Myocyte (in vitro differentiated cells): Measurements from ENCODE around the gene USP28. TPM values are rescaled to one million over a fixed set of nuclear protein-coding genes. Genes with fewer than 3 reads are reported as not detected.
"Not testable (repeated sequence)": the region's sequence is repeated elsewhere in the genome, so short reads cannot be mapped to it uniquely, and the experiment has no call there.

Experiments
- DNase-seq: peaks from one replicate; pipeline ENCODE4 v3.0.0-alpha.2; 2012; ENCODE audit warnings: low read depth
- total RNA-seq: library from RNA; depleted of rRNA; stranded (reverse); fragments of >200 nt; gene quantifications from 2 replicates; pipeline ENCODE4 v1.2.3, GENCODE V29; 2014

Gene USP28
- total RNA-seq, 1 donor from 2014 or later, result 34.2 TPM

DNA sequence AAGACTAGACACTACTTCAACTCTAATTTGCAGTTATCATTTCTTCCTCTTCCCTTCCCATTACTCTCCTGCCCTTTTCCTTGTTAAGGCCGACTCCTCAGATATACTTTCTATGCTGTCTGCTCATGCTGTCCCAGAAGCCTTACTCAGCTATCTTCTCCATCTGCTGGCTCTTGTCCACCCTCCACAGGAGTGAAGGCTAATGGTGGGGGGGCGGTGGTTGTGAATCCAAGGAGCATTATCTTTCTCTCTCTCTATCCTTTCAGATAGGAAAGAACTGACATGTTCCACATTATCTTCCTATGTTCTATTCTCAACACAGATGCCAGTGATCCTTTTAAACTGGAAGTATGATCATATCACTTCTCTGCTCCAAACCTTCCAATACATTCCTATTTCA lies 37.4 kb downstream of the USP28 start:
- no peak for DNase-seq

DNA sequence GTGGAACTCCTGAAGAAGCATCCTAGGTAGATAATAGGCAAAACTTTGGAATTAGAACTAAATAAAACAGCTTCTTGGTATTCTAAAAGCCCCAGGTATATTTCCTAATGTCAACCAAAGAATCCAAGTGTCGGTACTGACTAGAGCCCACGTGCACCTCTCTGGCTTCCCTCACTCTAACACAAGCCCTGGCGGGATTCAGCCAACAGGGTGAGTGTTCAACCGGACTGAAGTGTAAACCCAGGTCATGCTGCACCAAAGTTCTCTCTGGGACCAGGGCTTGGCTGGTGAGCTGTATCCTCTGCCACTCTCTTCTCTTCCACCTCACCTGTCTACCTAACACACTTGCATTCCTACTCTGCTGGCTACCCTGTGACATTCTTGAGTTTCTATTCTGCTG lies 40.1 kb downstream of the USP28 start:
- no peak for DNase-seq

DNA sequence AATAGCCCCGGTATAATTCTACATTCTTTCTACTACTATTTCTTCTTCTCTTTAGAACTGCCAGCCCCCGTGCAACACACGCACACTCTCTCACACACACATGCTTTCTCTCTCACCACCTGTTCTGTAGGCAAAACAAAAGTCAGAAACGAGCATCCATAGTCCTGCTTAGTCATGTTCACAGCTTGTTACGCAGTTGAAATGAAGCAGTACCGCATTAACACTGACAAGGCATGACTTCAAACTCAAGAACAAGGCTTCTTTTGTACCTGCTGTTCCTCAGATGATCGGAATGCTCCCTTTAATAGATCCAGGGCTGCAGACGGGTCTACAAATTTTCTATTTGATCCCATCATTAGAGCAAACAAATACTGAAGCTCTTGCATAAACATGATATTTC lies 42.2 kb downstream of the USP28 start:
- no peak for DNase-seq

GRCh38 chr11:113831314-113831713 lies 44.1 kb downstream of the USP28 start:
- no peak for DNase-seq

DNA sequence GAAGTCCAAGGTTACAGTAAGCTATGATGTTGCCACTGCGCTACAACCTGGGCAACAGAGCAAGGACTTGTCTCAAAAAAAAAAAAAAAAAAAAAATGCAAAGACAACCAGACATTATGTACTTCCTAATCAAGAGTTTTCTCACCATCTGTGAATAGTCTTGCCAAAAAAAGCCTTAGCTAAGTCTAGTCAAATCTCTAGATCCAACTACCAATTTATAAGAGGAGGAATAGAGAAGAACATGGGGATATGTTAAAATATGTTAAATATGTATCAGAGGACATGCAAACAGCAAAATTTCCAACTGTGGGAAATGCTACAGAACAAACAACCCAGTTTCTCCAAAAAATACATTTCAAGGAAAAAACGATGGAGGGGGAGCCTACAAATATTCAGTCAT lies 45.6 kb downstream of the USP28 start:
- no peak for DNase-seq

GRCh38 chr11:113828191-113828590 lies 47.2 kb downstream of the USP28 start:
- no peak for DNase-seq

- DNase-seq, result no peak
Measured at GRCh38 chr11:113827477-113827876, 47.9 kb downstream of the USP28 start.

- no peak for DNase-seq
Measured at GRCh38 chr11:113818426-113818825, 56.9 kb downstream of the USP28 start.

DNA sequence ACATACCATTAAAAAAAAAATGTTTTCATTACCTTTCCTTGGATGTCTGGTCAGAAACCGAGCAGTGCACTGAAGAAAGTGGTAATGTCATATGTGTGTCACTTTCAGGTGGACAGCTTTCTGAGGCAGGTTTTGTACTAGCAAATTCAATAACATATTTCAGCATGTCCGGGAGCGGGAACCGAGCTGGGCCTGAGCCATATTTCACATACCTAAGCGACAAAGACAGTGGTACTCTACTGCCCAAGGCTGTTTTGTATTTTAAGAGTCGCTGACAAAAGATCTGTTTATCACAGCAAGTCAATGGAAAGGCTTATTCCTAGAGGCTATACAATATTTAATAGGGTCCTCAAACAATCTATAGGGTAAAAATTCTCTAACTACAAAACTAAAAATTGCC lies 57.7 kb downstream of the USP28 start:
- DNase-seq, result no peak

- DNase-seq, result peak; percentile 51
Measured at GRCh38 chr11:113817162-113817561, 58.2 kb downstream of the USP28 start.

DNA sequence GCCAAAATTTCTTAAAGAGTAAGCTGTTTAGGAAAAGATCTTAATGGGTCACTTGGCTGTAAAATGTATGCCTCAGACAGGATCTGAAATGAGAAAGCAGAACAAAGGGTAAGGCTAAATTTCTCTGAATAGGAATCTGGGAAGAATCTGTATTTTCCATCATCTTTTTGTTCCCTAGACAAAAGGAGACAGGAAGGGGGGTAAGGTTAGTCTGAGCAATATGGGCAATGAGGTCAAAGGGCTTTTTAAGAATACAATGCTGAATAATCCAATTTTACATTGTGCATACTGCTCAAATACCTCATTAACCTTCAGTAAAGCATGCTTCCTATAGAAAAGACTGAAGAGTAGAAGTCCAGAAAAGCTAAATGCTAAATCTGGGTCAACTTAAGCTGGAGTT lies 61.2 kb downstream of the USP28 start:
- DNase-seq, result no peak

DNA sequence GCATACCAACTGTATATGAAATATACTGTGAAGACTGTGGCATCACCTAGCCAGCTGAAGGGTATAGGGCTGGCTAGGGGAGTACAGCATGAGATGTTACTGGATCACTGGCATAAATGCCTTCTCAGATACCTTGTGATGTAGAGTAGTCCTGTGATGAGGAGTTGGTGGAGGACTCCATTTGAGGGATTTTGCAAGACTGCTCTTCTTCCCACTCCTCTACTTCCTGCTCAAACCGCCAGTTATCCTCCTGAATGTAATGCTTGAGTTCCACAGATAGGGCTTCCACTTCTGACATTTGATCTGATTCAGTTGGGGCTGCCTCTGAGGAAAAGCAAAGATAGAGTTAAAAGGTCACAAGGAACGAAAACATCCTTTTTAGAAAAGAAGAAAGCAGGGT lies 66.4 kb downstream of the USP28 start:
- no peak for DNase-seq

GRCh38 chr11:113806406-113806805 lies 69.0 kb downstream of the USP28 start:
- DNase-seq, result peak; percentile 47

GRCh38 chr11:113805640-113806039 lies 69.7 kb downstream of the USP28 start:
- no peak for DNase-seq

DNA sequence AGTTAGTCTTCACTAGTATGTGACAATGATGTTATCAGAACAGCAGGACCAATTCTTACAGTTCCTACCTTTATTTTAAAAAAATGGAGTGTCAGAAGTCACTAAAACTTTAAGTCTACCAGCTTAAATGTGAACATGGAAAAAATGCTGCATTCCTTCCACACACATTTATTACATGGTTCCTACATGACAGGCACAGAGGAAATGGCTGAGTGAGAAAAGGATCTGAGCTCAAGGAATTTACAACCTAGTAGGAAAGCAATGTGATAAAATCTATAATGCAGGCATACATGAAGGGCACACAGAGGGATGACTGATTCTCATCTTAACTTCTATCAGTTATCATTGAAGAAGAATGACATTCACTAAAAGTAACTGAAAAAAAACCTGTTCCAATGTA lies 72.8 kb downstream of the USP28 start:
- DNase-seq, result no peak

DNA sequence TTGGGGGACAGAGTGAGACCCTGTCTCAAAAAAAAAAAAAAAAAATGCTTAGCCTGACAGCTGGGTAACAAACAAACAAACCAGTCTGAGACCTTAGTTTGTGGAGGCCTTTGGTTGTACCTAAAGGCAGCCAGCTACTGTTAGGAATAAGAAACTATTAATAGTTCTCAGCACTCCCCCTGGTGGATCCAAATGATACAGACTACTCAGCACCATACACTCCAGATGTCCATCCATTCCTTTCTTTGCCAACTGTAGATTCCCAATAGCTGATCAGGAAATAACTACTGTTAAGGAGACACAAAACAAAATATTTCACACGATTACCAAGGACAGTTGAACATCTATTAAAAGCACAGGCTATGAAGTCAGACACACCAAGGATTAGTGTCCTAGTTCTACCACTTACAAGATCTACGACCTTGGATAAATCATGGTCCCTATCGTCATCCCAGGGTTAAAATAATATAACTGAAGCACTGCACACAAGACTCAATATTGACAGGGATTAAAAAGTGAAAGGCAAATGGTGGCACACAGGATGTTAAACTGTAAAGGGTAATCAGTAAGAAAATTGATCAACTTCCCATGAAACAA lies 78.6 kb downstream of the USP28 start:
- peak; percentile 68 for DNase-seq

GRCh38 chr11:113789675-113790320 lies 85.6 kb downstream of the USP28 start:
- DNase-seq, result no peak

GRCh38 chr11:113789016-113789415 lies 86.4 kb downstream of the USP28 start:
- DNase-seq, result not testable (repeated sequence)

DNA sequence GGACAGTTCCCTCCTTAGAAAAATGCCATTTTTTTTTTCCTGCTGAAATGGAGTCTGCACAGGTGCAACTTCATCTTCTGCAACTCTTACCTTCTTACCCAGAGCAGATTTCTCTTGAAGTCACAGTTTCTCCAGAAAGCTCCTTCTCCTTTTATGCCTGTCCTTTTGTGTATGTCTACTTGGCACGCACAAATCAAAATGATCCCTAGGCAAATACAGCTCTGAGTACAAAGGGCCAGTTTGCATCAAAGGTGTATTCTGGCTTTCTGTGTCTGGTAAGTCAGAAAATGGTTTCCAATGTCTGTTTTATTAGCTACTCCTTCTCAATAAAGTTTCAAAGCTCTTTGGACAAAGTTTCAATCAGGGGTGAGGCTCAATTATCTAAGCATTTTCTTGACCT lies 93.2 kb downstream of the USP28 start:
- no peak for DNase-seq

- DNase-seq, result no peak
Measured at GRCh38 chr11:113781682-113782081, 93.7 kb downstream of the USP28 start.

- peak; percentile 14 for DNase-seq
Measured at GRCh38 chr11:113779496-113779895, 95.9 kb downstream of the USP28 start, which contains the start of gene CLDN25. Gene CLDN25, plus strand, starts transcription at chr11:113779796. Its CDS starts 0 bp downstream, at chr11:113779796.

DNA sequence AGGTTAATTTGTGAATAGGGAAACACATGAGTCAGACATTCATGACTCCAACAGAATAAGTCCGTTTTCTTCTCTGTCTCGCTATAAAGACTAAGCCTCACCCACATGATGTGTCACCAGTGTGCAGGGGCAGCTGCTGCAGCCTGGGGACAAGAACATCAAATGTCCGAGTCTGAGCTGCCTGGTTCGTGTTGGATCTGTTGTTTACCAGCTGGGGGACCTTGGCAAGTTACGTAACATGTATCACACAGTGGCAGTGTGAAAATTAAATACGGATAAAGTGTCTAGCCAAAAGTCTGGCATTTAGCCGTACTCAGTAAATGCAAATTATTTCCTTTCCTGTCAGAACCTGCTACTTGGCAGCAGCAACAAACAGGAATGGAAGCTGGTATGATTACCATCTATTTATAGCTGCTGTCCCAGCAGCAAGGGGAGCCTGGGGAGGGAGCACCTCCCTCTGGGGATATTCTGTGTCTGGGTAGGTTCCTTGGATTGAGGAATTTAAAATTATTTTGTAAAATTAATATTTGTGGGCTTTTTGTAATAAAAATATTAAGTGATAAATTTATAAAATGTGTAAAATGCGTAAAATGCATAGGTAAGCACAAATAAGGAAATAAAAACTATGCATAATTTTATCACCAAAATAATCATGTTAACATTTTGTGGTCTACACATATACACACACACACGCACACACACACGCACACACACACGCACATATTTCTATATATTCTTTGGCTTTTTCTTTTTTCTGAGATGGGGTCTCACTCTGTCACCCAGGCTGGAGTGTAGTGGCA lies 97.1 kb downstream of the USP28 start:
- DNase-seq, result peak; percentile 88

- no peak for DNase-seq
Measured at GRCh38 chr11:113774174-113774503, 101.2 kb downstream of the USP28 start.
